Measurements from ENCODE around the gene PTPRK. TPM values are rescaled to one million over a fixed set of nuclear protein-coding genes. Genes with fewer than 3 reads are reported as not detected.

Gene PTPRK
- total RNA-seq, 1 experiment from 2014 or later: 53.8 TPM

- H3K27me3 ChIP-seq (ENCODE audit: low read length): no peaks in the 10 kb centered on the region
- TF ChIP-seq EZH2phosphoT487 (IDR thresholded peaks at IDR 0.05; ENCODE audit: borderline replicate concordance, low read length) (no peak), CTCF (conservative IDR thresholded peaks at IDR 0.05; ENCODE audit: low read depth, low read length) (no peak), EZH2 (IDR thresholded peaks at IDR 0.05; ENCODE audit: low read length, unreplicated experiment) (no peak)
- H3K4me1 ChIP-seq (ENCODE audit: insufficient read depth, low read length): no peaks in the 10 kb centered on the region
- no peak overlapping the region for H2AFZ ChIP-seq (ENCODE audit: low read length)
- no peaks in the 10 kb centered on the region for H4K20me1 ChIP-seq (ENCODE audit: low read length)
- no peak overlapping the region for H3K4me3 ChIP-seq (ENCODE audit: low read length)
- H3K27ac ChIP-seq (ENCODE audit: low read length): no peak overlapping the region
- intact Hi-C loops (cut with micrococcal nuclease): no loop called here
- no peak for ATAC-seq
- H3K9me3 ChIP-seq (ENCODE audit: low read length): no peaks in the 10 kb centered on the region
- no peaks in the 10 kb centered on the region for H3K36me3 ChIP-seq (ENCODE audit: low read depth, low read length)
- no peak overlapping the region for H3K4me2 ChIP-seq (ENCODE audit: low read length)
- H3K79me2 ChIP-seq (ENCODE audit: low read length): no peaks in the 10 kb centered on the region
- H3K9me2 ChIP-seq (replicated peaks; ENCODE audit: low read length): no peaks in the 10 kb centered on the region
- BruUV-seq (replicated peaks): no TSS peak
- no peaks in the 10 kb centered on the region for H3F3A ChIP-seq (ENCODE audit: low read length, unreplicated experiment)
- no peak for DNase-seq
- CTCF ChIA-PET: no interaction called here
- H3K9ac ChIP-seq (ENCODE audit: low read length): no peak overlapping the region
- POLR2A ChIA-PET (ENCODE audit: unreplicated experiment): no interaction called here
Measured at GRCh38 chr6:128097009-128097408, 423.4 kb downstream of the PTPRK start.

GRCh38 chr6:128095362-128095761 is 425.0 kb downstream of the PTPRK start:
- intact Hi-C loops (cut with micrococcal nuclease): no loop called here
- Histone ChIP-seq H3K79me2 (ENCODE audit: low read length) (no peaks in the 10 kb centered on the region), H2AFZ (ENCODE audit: low read length) (no peak overlapping the region), H3K4me3 (ENCODE audit: low read length) (no peak overlapping the region), H3K4me1 (ENCODE audit: insufficient read depth, low read length) (no peaks in the 10 kb centered on the region), H4K20me1 (ENCODE audit: low read length) (no peaks in the 10 kb centered on the region), H3K4me2 (ENCODE audit: low read length) (no peak overlapping the region), H3K36me3 (ENCODE audit: low read depth, low read length) (no peaks in the 10 kb centered on the region), H3K9me3 (ENCODE audit: low read length) (no peaks in the 10 kb centered on the region), H3K9ac (ENCODE audit: low read length) (no peak overlapping the region), H3K9me2 (replicated peaks; ENCODE audit: low read length) (no peaks in the 10 kb centered on the region), H3K27me3 (ENCODE audit: low read length) (no peaks in the 10 kb centered on the region), H3K27ac (ENCODE audit: low read length) (no peak overlapping the region), H3F3A (ENCODE audit: low read length, unreplicated experiment) (no peaks in the 10 kb centered on the region)
- BruUV-seq (replicated peaks): no TSS peak
- TF ChIP-seq EZH2 (IDR thresholded peaks at IDR 0.05; ENCODE audit: low read length, unreplicated experiment): no peak
- no peak for TF ChIP-seq CTCF (conservative IDR thresholded peaks at IDR 0.05; ENCODE audit: low read depth, low read length)
- TF ChIP-seq EZH2phosphoT487 (IDR thresholded peaks at IDR 0.05; ENCODE audit: borderline replicate concordance, low read length): no peak
- CTCF ChIA-PET: no interaction called here
- ATAC-seq: no peak
- DNase-seq: no peak
- POLR2A ChIA-PET (ENCODE audit: unreplicated experiment): no interaction called here

- ATAC-seq (no peak), DNase-seq (no peak)
- ChIA-PET POLR2A (ENCODE audit: unreplicated experiment) (no interaction called here), CTCF (no interaction called here)
- Histone ChIP-seq H3K9ac (ENCODE audit: low read length) (no peak overlapping the region), H2AFZ (ENCODE audit: low read length) (no peak overlapping the region), H3K27ac (ENCODE audit: low read length) (no peak overlapping the region), H3K36me3 (ENCODE audit: low read depth, low read length) (peaks cover 5% of the 10 kb centered on the region; the same call in 1 of the 2 replicates), H4K20me1 (ENCODE audit: low read length) (no peaks in the 10 kb centered on the region), H3K79me2 (ENCODE audit: low read length) (no peaks in the 10 kb centered on the region), H3K4me3 (ENCODE audit: low read length) (no peak overlapping the region), H3K9me3 (ENCODE audit: low read length) (no peaks in the 10 kb centered on the region), H3F3A (ENCODE audit: low read length, unreplicated experiment) (no peaks in the 10 kb centered on the region), H3K9me2 (replicated peaks; ENCODE audit: low read length) (no peaks in the 10 kb centered on the region), H3K27me3 (ENCODE audit: low read length) (no peaks in the 10 kb centered on the region), H3K4me2 (ENCODE audit: low read length) (no peak overlapping the region), H3K4me1 (ENCODE audit: insufficient read depth, low read length) (no peaks in the 10 kb centered on the region)
- no TSS peak for BruUV-seq (replicated peaks)
- TF ChIP-seq EZH2 (IDR thresholded peaks at IDR 0.05; ENCODE audit: low read length, unreplicated experiment): no peak
- no peak for TF ChIP-seq EZH2phosphoT487 (IDR thresholded peaks at IDR 0.05; ENCODE audit: borderline replicate concordance, low read length)
- TF ChIP-seq CTCF (conservative IDR thresholded peaks at IDR 0.05; ENCODE audit: low read depth, low read length): no peak
- intact Hi-C loops (cut with micrococcal nuclease): no loop called here
Measured at GRCh38 chr6:128079021-128079420, 441.4 kb downstream of the PTPRK start.

All from PC-3 (cell line).